ENCODE data around the gene KIFAP3. TPM values are rescaled to one million over a fixed set of nuclear protein-coding genes. Genes with fewer than 3 reads are reported as not detected.

Gene KIFAP3
- total RNA-seq, 1 experiment from 2014 or later: 2.3 TPM

DNA sequence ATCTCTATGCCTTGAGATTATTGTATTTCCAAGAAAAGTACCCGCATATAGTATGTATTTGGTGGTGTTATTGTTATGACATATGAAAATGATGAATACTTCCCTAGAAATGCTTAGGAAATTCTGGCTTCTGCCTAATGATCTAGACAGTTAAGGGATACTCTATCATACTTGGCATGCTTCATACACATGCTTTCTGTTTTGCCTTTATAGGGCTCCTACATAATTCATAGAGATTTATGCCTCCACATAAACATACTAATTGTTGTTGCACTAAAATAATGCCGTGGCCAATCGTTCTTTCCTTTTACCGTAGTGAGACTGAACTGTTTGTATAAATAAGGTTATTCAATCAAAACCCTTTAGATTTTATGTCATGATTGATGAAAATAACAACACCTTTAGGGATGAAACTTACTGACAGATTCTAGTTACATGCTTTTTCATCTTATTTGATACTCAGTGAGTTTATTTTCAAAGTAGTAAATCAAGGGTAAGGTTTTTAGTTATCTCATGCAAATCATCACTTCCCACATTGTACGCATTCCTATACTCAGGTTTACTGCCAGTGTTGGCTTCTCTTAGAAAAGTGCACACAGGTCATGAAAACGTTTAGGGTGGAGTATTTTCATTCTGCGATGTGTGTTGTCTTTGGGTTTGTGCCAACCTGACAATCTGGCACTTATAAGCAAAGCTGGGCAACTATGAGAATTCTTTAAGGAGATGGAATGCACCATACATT is 140.3 kb downstream of the KIFAP3 start (continued):
- TF ChIP-seq GRHL2 (CRISPR knock-in tag; IDR thresholded peaks at IDR 0.05; ENCODE audit: insufficient replicate concordance, severe bottlenecking) (no peak), TEAD1 (CRISPR knock-in tag; IDR thresholded peaks at IDR 0.05) (no peak), ZNF219 (CRISPR knock-in tag; IDR thresholded peaks at IDR 0.05; ENCODE audit: borderline replicate concordance) (no peak), ZNF317 (CRISPR knock-in tag; IDR thresholded peaks at IDR 0.05; ENCODE audit: borderline replicate concordance, low read depth) (no peak)
- TF ChIP-seq, protein P1, sequence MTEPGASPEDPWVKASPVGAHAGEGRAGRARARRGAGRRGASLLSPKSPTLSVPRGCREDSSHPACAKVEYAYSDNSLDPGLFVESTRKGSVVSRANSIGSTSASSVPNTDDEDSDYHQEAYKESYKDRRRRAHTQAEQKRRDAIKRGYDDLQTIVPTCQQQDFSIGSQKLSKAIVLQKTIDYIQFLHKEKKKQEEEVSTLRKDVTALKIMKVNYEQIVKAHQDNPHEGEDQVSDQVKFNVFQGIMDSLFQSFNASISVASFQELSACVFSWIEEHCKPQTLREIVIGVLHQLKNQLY (CRISPR knock-in tag; IDR thresholded peaks at IDR 0.05): no peak
- TF ChIP-seq, protein P2, sequence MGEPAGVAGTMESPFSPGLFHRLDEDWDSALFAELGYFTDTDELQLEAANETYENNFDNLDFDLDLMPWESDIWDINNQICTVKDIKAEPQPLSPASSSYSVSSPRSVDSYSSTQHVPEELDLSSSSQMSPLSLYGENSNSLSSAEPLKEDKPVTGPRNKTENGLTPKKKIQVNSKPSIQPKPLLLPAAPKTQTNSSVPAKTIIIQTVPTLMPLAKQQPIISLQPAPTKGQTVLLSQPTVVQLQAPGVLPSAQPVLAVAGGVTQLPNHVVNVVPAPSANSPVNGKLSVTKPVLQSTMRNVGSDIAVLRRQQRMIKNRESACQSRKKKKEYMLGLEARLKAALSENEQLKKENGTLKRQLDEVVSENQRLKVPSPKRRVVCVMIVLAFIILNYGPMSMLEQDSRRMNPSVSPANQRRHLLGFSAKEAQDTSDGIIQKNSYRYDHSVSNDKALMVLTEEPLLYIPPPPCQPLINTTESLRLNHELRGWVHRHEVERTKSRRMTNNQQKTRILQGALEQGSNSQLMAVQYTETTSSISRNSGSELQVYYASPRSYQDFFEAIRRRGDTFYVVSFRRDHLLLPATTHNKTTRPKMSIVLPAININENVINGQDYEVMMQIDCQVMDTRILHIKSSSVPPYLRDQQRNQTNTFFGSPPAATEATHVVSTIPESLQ (CRISPR knock-in tag; IDR thresholded peaks at IDR 0.05): no peak
- TF ChIP-seq, protein P3, sequence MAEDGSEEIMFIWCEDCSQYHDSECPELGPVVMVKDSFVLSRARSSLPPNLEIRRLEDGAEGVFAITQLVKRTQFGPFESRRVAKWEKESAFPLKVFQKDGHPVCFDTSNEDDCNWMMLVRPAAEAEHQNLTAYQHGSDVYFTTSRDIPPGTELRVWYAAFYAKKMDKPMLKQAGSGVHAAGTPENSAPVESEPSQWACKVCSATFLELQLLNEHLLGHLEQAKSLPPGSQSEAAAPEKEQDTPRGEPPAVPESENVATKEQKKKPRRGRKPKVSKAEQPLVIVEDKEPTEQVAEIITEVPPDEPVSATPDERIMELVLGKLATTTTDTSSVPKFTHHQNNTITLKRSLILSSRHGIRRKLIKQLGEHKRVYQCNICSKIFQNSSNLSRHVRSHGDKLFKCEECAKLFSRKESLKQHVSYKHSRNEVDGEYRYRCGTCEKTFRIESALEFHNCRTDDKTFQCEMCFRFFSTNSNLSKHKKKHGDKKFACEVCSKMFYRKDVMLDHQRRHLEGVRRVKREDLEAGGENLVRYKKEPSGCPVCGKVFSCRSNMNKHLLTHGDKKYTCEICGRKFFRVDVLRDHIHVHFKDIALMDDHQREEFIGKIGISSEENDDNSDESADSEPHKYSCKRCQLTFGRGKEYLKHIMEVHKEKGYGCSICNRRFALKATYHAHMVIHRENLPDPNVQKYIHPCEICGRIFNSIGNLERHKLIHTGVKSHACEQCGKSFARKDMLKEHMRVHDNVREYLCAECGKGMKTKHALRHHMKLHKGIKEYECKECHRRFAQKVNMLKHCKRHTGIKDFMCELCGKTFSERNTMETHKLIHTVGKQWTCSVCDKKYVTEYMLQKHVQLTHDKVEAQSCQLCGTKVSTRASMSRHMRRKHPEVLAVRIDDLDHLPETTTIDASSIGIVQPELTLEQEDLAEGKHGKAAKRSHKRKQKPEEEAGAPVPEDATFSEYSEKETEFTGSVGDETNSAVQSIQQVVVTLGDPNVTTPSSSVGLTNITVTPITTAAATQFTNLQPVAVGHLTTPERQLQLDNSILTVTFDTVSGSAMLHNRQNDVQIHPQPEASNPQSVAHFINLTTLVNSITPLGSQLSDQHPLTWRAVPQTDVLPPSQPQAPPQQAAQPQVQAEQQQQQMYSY (CRISPR knock-in tag; IDR thresholded peaks at IDR 0.05): no peak

DNA sequence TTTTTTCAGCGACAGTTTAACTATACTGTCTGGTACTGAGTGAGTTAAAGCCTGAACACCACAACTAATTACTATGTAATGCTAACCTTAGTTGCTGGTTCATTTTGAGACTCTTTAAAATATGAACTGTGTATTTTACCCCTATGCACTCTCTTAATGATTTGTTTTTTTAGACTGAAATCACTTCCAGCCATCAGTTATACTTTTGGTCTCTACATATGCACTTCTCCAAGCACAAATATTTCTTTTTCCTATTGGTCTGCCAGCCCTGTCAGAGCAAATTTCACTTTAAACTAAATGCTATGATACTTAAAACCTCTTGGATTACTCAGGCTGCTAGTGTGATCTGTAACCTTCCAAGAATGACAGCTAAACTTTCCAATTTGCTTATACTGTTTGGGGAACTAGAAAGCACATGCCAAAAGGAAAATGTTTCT is 142.7 kb downstream of the KIFAP3 start:
- ChIA-PET POLR2A (no interaction called here), CTCF (no interaction called here)
- H3K27ac Mint-ChIP-seq: no peak overlapping the region
- H3K4me1 Mint-ChIP-seq: no peaks in the 10 kb centered on the region
- H3K9me3 Mint-ChIP-seq: no peaks in the 10 kb centered on the region
- ATAC-seq (no peak), DNase-seq (ENCODE audit: low spot score) (no peak)
- H3K4me3 Mint-ChIP-seq: no peak overlapping the region
- no peaks in the 10 kb centered on the region for H3K36me3 Mint-ChIP-seq
- H3K27me3 Mint-ChIP-seq (ENCODE audit: low read depth): no peaks in the 10 kb centered on the region
- TF ChIP-seq, protein P4, sequence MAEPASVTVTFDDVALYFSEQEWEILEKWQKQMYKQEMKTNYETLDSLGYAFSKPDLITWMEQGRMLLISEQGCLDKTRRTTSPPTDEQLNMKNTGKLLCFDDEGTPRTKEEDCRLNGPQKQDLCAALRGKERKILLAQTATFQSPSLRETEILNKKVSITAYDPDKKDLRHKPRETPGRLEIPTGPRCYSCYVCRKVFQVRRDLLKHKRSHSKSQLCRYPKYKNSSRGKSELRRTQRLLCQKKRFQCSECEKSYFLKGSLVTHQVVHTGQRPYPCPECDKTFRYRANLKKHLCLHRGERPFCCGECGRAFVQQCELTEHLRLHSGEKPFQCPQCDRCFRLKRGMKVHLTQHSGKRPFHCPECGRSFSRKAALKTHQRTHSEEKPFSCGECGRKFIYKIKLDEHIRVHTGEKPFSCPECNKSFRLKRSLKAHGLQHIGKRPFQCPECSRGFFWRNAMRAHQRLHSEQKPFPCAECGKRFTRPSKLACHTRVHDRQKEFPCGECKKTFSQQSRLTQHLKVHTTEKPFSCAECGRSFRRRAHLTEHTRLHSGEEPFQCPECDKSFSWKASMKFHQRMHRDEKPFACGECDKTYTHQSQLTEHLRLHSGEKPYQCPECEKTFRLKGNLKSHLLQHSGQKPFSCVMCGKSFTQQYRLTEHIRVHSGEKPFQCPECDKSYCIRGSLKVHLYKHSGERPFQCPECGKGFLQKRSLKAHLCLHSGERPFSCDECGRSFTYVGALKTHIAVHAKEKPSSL (CRISPR knock-in tag; conservative IDR thresholded peaks at IDR 0.05): no peak
- TF ChIP-seq, protein P5, sequence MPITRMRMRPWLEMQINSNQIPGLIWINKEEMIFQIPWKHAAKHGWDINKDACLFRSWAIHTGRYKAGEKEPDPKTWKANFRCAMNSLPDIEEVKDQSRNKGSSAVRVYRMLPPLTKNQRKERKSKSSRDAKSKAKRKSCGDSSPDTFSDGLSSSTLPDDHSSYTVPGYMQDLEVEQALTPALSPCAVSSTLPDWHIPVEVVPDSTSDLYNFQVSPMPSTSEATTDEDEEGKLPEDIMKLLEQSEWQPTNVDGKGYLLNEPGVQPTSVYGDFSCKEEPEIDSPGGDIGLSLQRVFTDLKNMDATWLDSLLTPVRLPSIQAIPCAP (CRISPR knock-in tag; IDR thresholded peaks at IDR 0.05): no peak
- TF ChIP-seq, protein P1 (CRISPR knock-in tag; IDR thresholded peaks at IDR 0.05): no peak
- TF ChIP-seq, protein P6, sequence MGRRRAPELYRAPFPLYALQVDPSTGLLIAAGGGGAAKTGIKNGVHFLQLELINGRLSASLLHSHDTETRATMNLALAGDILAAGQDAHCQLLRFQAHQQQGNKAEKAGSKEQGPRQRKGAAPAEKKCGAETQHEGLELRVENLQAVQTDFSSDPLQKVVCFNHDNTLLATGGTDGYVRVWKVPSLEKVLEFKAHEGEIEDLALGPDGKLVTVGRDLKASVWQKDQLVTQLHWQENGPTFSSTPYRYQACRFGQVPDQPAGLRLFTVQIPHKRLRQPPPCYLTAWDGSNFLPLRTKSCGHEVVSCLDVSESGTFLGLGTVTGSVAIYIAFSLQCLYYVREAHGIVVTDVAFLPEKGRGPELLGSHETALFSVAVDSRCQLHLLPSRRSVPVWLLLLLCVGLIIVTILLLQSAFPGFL (CRISPR knock-in tag; IDR thresholded peaks at IDR 0.05; ENCODE audit: borderline replicate concordance): no peak
- no peak for TF ChIP-seq GRHL2 (CRISPR knock-in tag; IDR thresholded peaks at IDR 0.05; ENCODE audit: insufficient replicate concordance, severe bottlenecking)
- no peak for TF ChIP-seq GTF2I (CRISPR knock-in tag; conservative IDR thresholded peaks at IDR 0.05)
- TF ChIP-seq ZBTB21 (CRISPR knock-in tag; IDR thresholded peaks at IDR 0.05; ENCODE audit: borderline replicate concordance): no peak
- no peak for TF ChIP-seq RELA (CRISPR knock-in tag; IDR thresholded peaks at IDR 0.05; ENCODE audit: borderline replicate concordance)
- TF ChIP-seq EMX1 (CRISPR knock-in tag; IDR thresholded peaks at IDR 0.05): no peak
- no peak for TF ChIP-seq TP53 (CRISPR knock-in tag; IDR thresholded peaks at IDR 0.05)
- no peak for TF ChIP-seq SP1 (CRISPR knock-in tag; conservative IDR thresholded peaks at IDR 0.05)
- TF ChIP-seq, protein P7, sequence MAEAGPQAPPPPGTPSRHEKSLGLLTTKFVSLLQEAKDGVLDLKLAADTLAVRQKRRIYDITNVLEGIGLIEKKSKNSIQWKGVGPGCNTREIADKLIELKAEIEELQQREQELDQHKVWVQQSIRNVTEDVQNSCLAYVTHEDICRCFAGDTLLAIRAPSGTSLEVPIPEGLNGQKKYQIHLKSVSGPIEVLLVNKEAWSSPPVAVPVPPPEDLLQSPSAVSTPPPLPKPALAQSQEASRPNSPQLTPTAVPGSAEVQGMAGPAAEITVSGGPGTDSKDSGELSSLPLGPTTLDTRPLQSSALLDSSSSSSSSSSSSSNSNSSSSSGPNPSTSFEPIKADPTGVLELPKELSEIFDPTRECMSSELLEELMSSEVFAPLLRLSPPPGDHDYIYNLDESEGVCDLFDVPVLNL (CRISPR knock-in tag; IDR thresholded peaks at IDR 0.05; ENCODE audit: borderline replicate concordance, low read depth): no peak
- TF ChIP-seq JUN (CRISPR knock-in tag; IDR thresholded peaks at IDR 0.05): no peak
- no peak for TF ChIP-seq FOXJ3 (CRISPR knock-in tag; IDR thresholded peaks at IDR 0.05; ENCODE audit: borderline replicate concordance)
- no peak for TF ChIP-seq ZNF263 (CRISPR knock-in tag; IDR thresholded peaks at IDR 0.05; ENCODE audit: low read depth)
- TF ChIP-seq ZNF219 (CRISPR knock-in tag; IDR thresholded peaks at IDR 0.05; ENCODE audit: borderline replicate concordance): no peak
- no peak for TF ChIP-seq PRRX2 (CRISPR knock-in tag; IDR thresholded peaks at IDR 0.05)

All from WTC11 (cell line).